Measurements from ENCODE around the gene ISCU. TPM values are rescaled to one million over a fixed set of nuclear protein-coding genes. Genes with fewer than 3 reads are reported as not detected.
A peak's percentile ranks its signal among the peaks of the same experiment; 100 is the strongest.

Gene ISCU
- total RNA-seq, 1 donor from 2014 or later, result 55.5 TPM

DNA sequence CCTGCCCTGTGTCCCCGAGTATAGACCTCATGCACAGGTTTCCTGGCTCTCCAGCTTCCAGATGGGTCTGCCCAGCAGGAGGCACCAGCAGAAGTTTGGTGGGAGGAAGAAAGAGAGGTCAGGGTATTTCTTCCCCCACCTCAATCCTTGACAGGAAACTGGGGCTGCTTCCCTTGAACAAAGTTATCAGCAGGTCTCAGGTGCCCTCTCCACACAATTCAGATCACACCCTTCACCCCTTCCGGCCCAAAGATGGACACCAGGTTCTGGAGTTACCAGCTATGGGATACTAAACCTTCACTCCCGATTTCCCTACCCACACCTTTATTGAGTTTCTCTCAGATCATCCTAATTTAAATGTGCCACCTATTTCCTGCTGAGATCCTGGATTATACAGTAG lies 2.6 kb upstream of the ISCU start:
- H3K4me3 Mint-ChIP-seq, result peak overlapping the region; percentile 100
- no peaks in the 10 kb centered on the region for H3K27me3 Mint-ChIP-seq (ENCODE audit: low read depth)
- H3K27ac Mint-ChIP-seq (ENCODE audit: unreplicated experiment), result peak overlapping the region; percentile 46
- no peaks in the 10 kb centered on the region for H3K9me3 Mint-ChIP-seq
- H3K36me3 Mint-ChIP-seq (ENCODE audit: low read depth), result no peaks in the 10 kb centered on the region
- no peak for DNase-seq (ENCODE audit: low read depth, low spot score)
- TF ChIP-seq, protein P1, sequence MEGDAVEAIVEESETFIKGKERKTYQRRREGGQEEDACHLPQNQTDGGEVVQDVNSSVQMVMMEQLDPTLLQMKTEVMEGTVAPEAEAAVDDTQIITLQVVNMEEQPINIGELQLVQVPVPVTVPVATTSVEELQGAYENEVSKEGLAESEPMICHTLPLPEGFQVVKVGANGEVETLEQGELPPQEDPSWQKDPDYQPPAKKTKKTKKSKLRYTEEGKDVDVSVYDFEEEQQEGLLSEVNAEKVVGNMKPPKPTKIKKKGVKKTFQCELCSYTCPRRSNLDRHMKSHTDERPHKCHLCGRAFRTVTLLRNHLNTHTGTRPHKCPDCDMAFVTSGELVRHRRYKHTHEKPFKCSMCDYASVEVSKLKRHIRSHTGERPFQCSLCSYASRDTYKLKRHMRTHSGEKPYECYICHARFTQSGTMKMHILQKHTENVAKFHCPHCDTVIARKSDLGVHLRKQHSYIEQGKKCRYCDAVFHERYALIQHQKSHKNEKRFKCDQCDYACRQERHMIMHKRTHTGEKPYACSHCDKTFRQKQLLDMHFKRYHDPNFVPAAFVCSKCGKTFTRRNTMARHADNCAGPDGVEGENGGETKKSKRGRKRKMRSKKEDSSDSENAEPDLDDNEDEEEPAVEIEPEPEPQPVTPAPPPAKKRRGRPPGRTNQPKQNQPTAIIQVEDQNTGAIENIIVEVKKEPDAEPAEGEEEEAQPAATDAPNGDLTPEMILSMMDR (conservative IDR thresholded peaks at IDR 0.05), result no peak
- peaks cover 37% of the 10 kb centered on the region for H3K4me1 Mint-ChIP-seq

- TF ChIP-seq, protein P1 (conservative IDR thresholded peaks at IDR 0.05), result no peak
- H3K4me3 Mint-ChIP-seq, result peak overlapping the region; percentile 100
- DNase-seq (ENCODE audit: low read depth, low spot score), result no peak
- no peaks in the 10 kb centered on the region for H3K36me3 Mint-ChIP-seq (ENCODE audit: low read depth)
- H3K27me3 Mint-ChIP-seq (ENCODE audit: low read depth), result no peaks in the 10 kb centered on the region
- H3K27ac Mint-ChIP-seq (ENCODE audit: unreplicated experiment), result peak overlapping the region; percentile 100
- H3K4me1 Mint-ChIP-seq, result peaks cover 37% of the 10 kb centered on the region
- H3K9me3 Mint-ChIP-seq, result no peaks in the 10 kb centered on the region
Measured at GRCh38 chr12:108560321-108560721, 2.1 kb upstream of the ISCU start.

- H3K4me1 Mint-ChIP-seq, result peaks cover 37% of the 10 kb centered on the region
- peak; percentile 72 for DNase-seq (ENCODE audit: low read depth, low spot score)
- peak within 1 kb of the TSS; percentile 100 for H3K27ac Mint-ChIP-seq (ENCODE audit: unreplicated experiment)
- H3K4me3 Mint-ChIP-seq, result peak within 1 kb of the TSS; percentile 100
- H3K9me3 Mint-ChIP-seq, result no peaks in the 10 kb centered on the region
- no peaks in the 10 kb centered on the region for H3K36me3 Mint-ChIP-seq (ENCODE audit: low read depth)
- no peaks in the 10 kb centered on the region for H3K27me3 Mint-ChIP-seq (ENCODE audit: low read depth)
- TF ChIP-seq, protein P1 (conservative IDR thresholded peaks at IDR 0.05), result no peak
Measured at GRCh38 chr12:108560752-108561719, 1.4 kb upstream of the ISCU start, which contains the start of gene SART3. Gene SART3, minus strand, starts transcription at chr12:108561173. Its CDS starts 19 bp downstream, at chr12:108561154.

DNA sequence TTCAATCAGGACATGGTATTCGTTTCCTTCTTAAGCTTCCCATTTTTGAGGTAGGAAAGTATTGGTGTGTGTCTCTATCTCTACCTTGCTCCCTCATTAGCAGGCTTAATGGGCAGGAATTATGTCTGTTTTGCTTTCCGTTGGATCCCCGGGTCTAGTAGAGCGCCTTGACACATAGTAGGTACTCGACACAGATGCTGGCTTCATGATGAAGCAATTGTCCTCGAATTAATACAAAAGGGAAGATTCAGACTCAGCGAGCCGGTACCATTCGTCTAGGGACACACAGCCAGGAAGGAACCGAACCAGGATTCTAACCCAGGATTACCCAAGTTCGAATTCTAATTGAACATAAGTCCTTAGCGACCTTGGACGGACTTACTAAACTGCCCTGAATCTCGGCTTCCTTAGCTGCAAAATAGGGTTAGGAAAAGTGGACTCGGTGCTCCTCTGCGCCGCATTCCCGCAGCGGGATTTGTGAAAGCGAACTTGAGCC lies 496 bp upstream of the ISCU start:
- DNase-seq (ENCODE audit: low read depth, low spot score), result no peak

DNA sequence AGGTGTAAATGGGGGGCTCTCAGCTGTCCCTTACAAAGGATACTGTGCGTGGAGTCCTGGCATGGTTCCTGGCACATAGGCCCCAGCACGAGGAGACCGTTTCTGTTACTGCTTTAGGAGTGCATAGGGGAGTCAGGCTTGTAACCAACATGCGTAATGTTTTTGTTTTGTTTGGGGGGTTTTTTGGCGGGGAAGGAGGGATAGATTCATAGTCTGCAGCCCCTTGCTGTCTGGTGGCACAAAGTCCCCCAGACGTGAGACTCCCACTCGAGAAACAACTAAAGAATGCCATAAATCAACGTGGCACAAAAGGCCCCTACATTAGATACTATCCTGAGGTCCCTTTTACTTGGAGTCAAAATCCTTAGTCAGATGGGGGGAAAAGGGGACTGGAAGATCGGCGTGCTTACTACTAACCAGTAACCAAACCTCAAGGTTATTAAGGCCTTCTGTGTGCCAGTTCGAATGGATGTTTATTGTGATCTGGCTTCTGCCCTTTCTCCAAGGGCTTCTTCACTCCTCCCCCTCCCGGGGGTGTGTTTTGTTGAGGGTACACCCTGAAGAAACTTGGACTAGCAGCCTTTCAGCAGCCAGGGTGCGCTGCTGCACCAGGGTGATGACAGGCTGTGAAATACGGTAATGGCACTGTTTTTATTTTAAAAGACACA lies 874 bp downstream of the ISCU start:
- no peaks in the 10 kb centered on the region for H3K27me3 Mint-ChIP-seq (ENCODE audit: low read depth)
- DNase-seq (ENCODE audit: low read depth, low spot score), result peak; percentile 64
- peaks cover 1% of the 10 kb centered on the region for H3K36me3 Mint-ChIP-seq (ENCODE audit: low read depth)
- H3K4me3 Mint-ChIP-seq, result peak overlapping the region; percentile 100
- peak overlapping the region; percentile 97 for H3K27ac Mint-ChIP-seq (ENCODE audit: unreplicated experiment)
- TF ChIP-seq, protein P1 (conservative IDR thresholded peaks at IDR 0.05), result peak; percentile 88
- peaks cover 34% of the 10 kb centered on the region for H3K4me1 Mint-ChIP-seq
- H3K9me3 Mint-ChIP-seq, result no peaks in the 10 kb centered on the region

More for the DNA sequence above, 496 bp upstream of the ISCU start:
- peak overlapping the region; percentile 100 for H3K4me3 Mint-ChIP-seq
- TF ChIP-seq, protein P1 (conservative IDR thresholded peaks at IDR 0.05), result no peak
- peak overlapping the region; percentile 100 for H3K27ac Mint-ChIP-seq (ENCODE audit: unreplicated experiment)
- no peaks in the 10 kb centered on the region for H3K27me3 Mint-ChIP-seq (ENCODE audit: low read depth)
- no peaks in the 10 kb centered on the region for H3K9me3 Mint-ChIP-seq
- no peaks in the 10 kb centered on the region for H3K36me3 Mint-ChIP-seq (ENCODE audit: low read depth)
- H3K4me1 Mint-ChIP-seq, result peaks cover 37% of the 10 kb centered on the region

Data from neural crest cell (in vitro differentiated cells).